GM18519 (cell line): ENCODE data around the gene ATP5ME.
"Not testable (repeated sequence)": the region's sequence is repeated elsewhere in the genome, so short reads cannot be mapped to it uniquely, and the experiment has no call there.

Source experiments
- ATAC-seq: cut with Tn5 transposase; IDR thresholded peaks from one replicate; pipeline ENCODE4 v1.9.1; 2021; ENCODE audit warnings: mild to moderate bottlenecking, moderate library complexity; ENCODE audit not compliant: unreplicated experiment, low FRiP score

ATP5ME gene

DNA sequence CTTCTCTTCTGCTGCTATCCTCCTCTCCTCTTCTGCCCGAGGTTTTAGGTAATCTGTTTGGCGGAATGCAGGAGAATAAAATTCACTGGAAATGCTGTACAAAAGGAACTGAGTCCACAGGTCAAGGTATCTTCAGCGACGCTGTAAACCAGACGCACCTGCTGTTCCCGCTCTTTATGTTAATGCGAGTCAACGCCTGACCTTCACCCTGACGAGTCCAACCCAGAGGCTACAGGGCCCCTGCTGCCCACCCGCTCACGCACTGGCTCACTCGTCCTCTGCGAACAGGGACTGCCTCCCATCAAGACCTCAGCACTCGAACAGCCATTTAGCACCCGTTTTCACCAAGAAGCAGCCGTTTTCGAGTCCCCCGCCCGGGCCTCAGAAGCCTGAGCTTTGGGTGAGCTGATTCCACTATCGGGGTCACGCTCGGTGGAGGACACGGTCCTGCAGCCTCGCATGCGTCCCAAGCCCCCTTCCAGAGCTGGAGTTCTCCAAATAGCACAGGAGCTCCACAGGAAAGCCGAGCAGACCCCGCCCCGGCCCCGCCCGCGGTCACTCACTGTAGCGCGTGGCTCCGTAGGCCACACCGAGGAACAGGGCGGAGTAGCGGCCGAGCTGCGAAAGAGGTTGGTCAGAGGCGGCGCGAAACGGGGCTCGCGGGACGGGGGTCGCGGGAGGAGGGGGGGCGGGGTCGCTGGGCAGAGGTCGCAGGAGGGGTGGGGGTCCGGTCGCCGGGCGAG lies 556 bp downstream of the ATP5ME start:
- no peak for ATAC-seq

DNA sequence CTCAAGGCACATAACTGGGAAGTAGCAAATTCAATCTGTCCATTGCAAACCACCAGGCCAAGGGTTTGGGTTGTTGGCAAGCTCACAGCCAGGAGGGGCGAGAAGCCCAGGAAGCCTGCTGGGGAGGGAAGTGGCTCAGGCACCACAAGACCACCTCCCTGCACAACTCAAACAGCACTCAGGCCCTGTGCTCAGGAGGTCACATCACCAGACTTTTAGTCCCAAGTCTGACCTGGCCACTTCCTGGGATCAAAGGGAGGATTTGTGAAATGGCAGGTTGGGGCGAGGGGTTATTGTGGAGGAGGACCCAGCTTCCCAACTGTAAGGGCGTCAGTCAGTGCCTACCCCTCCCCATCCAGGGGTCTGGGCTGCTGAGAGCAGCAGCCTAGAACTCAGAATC lies 2.3 kb downstream of the ATP5ME start:
- ATAC-seq, result no peak

DNA sequence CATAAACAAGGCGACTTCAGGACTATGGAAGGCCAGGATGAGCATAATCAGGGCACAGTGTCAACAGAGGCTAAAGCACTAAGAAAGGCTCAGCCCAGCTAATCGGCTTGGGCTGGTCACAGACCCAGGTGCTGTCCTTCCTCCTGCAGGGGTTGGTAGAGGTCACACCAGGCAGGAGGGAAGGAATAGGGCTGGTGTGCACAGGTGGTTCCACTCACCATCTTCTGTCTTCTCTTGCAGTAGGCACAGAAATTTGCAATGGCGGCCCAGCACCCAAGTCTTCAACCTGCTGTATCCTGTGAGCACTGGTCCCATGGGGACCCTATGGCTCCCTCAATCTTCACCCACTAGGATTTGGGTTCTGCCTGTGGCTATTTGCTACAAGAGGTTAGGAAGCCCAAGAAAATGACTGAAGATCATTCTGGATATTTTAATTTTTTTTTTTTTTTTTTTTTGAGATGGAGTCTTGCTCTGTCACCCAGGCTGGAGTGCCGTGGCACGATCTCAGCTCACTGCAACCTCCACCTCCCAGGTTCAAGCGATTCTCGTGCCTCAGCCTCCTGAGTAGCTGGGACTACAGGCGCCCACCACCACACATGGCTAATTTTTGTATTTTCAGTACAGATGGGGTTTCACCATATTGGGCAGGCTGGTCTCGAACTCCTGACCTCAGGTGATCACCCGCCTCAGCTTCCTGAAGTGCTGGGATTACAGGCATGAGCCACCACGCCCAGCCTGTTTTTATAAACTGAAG lies 4.1 kb downstream of the ATP5ME start:
- ATAC-seq, result not testable (repeated sequence)

DNA sequence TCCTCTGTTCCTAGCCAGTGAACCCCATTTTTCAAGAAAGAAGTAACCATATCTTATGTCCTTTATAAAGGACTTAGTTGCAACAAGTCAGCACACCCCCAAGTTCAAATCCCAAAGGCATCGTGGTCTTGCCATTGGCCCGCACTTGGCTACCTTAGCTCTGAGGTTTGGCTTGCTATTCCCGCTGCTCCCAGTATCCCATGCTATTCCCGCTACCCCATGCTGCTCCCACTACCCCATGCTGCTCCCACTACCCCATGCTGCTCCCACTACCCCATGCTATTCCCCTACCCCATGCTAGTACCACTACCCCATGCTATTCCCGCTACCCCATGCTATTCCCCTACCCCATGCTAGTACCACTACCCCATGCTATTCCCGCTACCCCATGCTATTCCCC lies 5.9 kb downstream of the ATP5ME start:
- ATAC-seq, result not testable (repeated sequence)

DNA sequence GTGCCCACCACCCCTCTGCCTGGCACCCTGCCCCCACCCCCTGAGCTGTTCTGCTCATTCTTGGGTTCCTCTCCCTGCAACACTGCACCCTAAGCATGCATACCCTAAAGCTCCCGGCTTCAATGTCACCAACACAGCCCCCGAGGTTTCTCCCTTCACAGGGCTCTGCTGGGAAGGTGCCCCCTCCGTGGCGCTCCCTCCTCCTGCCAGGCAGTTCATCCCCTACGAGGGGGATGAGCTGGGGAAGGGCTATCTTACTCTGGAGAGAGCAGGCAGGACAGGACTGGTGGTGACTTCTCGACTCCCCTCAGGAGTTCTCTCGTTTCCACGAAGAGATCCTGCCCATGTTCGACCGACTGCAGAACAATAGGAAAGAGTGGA lies 6.5 kb downstream of the ATP5ME start:
- no peak for ATAC-seq

DNA sequence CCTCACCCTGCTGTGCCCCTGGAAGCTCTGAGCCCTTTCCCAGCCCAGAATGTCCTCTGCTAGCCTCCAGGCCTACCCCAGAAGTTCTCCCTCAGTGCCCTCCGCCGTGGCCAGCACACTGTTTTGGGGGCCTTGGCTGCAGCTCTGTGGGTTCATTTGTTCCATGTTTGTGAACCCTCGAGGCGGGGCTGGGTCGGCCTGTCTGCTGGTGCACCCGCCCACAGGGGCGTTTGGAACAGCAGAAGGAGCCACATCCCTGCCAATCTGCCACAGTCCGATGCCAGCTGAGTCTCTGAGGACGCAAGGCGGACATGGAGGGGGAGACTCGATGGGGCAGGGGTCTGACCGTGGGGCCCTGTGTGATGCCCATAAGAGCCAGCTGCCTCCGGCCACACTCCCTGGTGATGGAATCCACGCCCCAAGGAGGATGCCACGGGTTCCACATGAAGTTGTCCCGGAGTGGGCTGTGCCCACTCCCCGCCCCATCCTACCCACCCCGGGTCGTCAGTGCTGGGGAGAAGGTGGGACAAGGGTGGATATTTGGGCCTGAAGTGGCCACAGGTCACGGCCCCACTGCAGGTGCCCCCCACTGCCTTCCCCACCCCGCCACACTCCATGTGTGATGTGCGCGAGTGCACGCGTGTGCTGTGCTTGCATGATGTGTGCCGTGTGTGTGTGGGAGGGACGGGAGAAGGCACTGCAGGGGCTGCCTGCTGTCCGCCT lies 7.1 kb downstream of the ATP5ME start:
- ATAC-seq, result no peak

DNA sequence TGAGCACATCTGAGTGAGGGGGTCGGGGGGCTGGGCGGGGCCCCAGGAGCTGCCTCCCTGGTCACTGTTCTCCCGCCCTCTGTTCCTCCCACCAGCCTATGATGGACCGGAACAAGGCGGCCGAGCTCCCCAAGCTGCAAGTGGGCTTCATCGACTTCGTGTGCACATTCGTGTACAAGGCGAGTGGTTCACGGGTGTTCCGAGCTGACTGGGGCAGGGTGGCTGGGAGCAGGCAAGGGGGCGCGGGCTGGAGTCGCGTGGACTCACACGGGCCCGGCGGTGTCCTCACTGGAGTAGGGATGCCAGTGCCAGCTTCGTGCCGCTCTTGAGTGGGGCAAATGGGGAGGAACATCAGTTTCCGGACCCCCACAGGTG lies 7.7 kb downstream of the ATP5ME start:
- no peak for ATAC-seq

DNA sequence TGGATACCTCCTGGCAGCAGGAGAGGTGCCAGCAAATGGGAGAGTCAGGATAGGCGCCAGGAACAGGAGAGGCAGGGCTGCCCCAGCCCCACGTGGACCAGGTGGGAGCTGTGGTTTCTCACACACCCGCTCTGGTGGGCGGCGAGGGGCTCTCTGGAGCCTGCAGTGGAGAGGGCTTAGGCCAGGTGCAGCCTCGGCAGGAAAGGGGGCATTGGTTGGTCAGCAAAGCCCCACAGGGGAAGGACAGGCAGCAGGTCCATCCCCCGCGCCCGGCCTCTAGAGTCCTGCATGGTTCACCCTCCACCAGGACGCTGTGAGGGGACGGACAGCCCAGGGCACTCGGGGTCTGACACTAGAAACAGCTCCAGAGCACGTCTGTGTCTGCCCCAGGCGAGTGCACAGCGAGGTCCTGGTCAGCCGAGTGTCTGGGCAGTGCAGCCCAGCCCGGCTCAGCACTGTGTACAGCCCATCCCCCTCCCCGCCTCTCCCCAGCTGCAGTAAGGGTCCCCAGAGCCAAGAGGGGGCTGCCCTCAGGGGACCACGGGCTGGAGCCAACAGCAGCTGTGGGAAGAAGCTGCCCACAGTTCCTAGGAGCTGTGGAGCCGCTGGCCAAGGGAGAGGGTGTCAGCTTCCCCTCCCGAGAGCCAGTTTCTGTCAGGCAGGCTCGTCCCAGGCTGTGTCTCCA lies 8.2 kb downstream of the ATP5ME start:
- ATAC-seq, result no peak

DNA sequence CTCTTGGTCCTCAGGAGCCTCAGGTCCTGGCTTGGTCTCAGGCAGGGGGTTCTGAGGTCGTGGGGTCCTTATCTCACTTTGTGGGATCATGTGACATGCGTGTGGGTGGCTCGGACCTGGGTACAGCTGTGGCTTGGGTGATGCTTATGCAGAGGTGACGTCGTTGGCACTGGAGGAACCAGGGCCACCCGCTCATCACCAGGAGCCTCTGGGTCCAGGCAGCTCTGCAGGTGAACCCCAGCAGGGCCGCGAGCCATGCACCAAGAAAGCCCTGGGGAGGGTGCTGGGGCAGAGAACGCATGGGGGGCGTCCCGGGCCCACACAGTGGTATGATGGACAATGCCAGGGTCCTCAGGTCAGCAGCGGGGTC lies 8.7 kb downstream of the ATP5ME start:
- no peak for ATAC-seq

DNA sequence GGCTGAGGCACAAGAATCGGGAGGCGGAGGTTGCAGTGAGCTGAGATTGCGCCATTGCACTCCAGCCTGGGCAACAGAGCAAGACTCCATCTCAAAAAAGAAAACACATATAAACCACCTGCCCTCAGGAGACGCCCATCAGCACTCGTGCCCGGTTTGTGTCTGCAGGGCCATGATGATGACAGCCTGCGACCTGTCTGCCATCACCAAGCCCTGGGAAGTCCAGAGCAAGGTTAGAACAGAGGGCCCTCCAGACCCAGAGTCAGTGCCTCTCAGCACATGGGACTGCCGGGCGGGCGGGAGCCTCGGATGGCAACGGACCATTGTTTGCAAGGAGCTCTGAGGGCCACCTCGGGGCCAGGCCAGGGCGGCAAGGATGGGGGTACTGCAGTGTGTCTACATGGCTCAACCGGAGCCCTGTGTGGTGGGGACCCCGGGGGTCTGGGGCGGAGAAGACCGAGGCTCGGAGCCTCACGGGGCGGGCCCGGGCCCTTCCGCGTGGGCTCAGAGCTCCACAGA lies 9.3 kb downstream of the ATP5ME start:
- no peak for ATAC-seq

DNA sequence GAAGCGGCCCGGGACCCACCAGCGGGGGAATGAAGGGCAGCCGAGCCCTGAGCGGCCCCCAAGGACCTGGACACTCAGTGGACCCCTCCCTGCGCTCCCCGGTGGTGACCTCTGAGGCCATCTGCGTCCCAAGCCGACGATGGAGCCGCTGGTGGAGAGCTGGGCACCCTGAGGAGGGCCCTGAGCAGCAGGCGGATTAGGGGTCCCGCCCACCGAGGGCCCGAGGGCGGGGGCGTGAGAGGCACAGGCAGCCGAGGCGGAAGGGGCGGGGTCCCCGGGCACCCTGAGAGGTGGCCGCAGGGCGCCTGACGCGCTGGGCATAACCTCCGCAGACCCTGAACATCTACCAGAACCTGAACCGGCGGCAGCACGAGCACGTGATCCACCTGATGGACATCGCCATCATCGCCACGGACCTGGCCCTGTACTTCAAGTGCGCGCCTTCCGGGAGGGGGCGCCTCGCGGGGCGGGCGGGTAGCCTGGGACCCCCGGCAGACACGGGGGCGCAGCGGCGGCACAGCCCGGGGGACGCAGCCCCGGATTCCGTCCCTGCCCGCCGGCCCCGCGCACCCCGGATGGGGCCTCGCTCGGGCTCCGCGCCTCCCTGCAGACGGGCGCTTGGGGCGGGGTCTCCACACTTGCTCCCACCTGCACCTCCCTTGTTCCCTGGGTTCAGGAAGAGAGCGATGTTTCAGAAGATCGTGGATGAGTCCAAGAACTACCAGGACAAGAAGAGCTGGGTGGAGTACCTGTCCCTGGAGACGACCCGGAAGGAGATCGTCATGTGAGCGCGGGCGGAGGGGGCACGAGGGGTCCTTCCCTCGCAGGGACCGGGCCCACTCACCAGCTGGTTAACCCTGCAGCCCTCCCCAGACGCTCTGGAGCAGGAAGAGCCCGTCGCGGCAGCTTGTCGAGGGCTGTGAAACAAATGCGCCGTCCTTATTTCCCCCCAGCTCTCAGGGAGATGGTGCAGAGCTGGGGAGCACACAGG lies 10.3 kb downstream of the ATP5ME start:
- no peak for ATAC-seq

DNA sequence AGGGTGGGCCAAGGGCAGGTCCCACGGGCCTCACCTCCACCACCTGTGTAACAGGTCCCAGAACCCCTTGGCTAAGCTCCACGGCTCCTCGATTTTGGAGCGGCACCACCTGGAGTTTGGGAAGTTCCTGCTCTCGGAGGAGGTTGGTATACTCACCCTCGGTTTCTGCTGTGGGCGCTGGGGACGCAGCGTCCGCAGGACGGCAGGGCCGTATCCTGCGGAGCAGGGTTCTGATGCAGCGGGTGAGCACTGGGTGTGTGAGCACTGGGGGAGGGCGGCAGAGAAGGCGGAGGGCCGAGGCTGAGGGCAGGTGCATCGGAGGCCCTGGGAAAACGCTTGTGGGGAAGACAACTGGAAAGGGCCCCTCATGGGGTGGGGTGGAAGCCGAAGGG lies 11.0 kb downstream of the ATP5ME start:
- no peak for ATAC-seq

DNA sequence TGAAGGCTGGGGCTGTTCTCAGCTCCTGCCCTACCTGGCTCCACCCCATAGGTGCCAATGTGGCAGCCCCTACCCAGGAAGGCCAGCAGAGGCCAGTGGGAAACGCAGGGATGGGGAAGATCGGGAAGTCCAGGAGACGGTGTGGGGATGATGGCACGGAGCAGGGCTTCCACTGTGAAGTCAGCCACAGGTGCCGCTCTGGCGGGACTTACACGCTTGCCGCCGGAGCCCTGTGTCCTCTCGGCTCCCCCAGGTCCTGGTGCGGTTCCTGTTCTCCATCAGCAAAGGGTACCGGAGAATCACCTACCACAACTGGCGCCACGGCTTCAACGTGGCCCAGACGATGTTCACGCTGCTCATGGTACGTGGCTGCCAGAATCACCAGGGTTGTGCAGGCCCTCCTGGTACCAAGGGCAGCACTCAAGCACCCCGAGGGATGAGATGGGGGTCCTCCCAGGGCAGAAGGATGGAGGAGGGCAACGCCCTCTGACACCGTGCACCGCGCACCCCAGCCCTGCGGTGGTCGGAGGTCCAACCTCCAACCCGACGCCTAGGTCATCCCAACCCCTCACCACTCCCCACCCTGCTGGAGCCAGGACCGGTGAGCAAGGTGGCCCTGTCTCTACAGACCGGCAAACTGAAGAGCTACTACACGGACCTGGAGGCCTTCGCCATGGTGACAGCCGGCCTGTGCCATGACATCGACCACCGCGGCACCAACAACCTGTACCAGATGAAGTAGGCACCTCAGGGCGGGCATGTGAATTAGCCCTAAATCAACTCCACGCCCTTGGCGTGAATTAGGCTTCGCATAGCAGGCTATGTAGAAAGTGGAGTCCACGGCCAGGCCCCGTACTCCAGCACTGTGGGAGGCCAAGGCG lies 12.0 kb downstream of the ATP5ME start:
- no peak for ATAC-seq

DNA sequence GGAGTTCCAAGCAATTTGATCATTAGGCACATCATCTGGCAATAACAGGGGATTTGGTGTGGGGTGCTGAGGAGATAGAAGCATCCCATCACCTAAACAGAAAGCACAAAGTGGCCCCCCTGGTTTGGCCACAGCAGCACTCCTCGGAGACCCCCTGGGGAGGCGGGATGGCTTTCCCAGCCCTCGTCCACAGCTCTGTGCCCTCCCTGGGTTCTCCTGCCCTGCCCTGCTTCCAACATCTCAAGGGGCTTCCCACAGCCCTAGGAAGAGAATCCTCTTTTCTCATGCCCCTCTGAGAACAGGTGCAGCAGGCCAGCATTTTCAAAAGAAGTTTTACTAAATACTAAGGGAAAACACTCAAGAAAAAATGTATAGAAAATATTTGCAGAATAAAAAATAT lies 12.8 kb downstream of the ATP5ME start:
- no peak for ATAC-seq

DNA sequence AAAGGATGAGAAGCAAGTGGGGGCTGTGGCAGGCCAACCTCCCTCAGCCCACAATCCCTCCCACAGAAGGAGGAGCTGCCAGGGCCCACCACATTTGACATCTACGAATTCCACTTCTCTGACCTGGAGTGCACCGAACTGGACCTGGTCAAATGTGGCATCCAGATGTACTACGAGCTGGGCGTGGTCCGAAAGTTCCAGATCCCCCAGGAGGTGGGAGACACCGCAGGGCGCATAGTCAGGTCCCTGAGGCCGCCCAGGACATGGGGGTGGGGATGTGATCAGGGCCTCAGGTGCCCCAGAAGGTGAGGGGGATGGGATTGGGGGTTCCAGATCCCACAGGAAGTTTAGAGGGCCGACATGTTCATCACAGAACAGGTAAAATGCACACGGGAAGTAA lies 13.7 kb downstream of the ATP5ME start:
- ATAC-seq, result no peak

DNA sequence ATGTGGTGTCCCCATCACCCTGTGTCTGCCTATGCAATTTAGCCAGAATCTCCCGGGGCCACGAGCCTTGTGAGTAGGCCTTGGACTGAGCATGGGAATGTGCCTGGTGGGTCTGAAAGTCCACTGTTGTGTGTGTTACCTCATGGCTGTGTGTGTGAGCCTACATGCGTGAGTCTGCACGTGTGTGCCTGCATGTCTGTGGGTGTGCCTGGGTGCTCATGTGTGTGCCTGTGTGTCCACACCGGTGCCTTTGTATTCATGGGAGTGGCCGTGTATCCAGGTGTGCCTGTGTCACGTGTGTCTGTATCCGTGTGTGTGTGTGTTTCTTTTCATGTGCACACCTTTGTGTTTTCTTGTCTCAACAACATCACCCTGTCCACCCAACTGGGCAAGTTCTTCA lies 14.2 kb downstream of the ATP5ME start:
- no peak for ATAC-seq

DNA sequence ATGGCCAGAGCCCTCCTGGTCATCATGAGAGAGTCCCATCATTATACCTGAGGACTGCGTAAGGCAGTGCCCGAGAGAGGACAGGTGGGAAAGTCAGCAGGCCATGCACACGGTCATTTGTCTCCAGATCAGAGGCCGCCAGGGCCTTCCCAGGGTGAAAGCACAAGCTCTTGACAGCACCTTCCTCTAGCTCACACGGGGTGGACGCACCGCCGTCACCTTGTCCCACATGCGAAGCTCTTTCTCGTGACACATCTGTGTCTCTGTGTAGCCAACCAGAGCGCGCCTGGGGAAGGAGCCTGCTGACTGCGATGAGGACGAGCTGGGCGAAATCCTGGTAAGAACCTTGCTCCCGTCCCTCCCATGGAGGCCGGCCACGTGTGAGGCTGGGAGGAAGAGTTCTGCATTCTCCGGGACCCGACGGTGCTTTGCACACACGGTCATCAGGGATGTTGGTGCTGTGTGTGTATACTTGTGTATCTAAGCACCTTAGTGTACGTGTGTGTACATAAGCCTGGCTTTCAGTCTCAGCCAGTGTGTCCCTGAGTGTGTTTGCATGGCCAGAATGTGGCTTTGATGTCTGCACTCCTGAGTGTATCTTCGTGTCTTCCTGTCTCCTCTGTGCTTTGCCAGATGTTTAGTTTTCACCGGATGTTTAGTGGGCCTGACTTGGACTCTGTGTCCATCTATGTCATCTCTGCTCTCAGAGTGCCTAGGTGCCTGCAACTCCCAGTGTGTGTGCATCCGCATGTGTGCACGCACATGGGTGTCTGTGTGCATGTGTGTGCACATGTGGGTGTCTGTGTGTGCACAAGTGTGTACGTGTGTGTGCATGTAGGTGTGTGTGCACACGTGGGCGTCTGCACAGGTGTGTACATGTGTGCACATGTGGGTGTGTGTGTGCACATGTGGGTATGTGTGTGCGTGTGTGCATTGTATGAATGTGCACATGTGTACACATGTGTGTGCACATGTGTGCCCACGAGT lies 15.1 kb downstream of the ATP5ME start:
- no peak for ATAC-seq
